K562 (cell line): ENCODE data around the gene IPO11. TPM values are rescaled to one million over a fixed set of nuclear protein-coding genes. Genes with fewer than 3 reads are reported as not detected.

Experiments used
- HLTF ChIP-seq: fragments of 450-650 bp; IDR thresholded peaks from 2 replicates; pipeline ENCODE4 v1.6.1; 2016
- MAFG ChIP-seq: fragments of 450-650 bp; conservative IDR thresholded peaks from 2 replicates; pipeline ENCODE4 v1.6.1; 2016; ENCODE audit warnings: missing genetic modification characterization, missing compliant biosample characterization
- MEF2A ChIP-seq: IDR thresholded peaks from 2 replicates; pipeline ENCODE4 v1.6.1; 2011; ENCODE audit warnings: low read depth, mild to moderate bottlenecking, low read length, moderate library complexity; ENCODE audit not compliant: control insufficient read depth
- RFX1 ChIP-seq: fragments of 450-650 bp; IDR thresholded peaks from 2 replicates; pipeline ENCODE4 v1.6.1; 2016; ENCODE audit warnings: mild to moderate bottlenecking, moderate library complexity
- SAFB ChIP-seq: fragments of 200-400 bp; formaldehyde crosslinking; IDR thresholded peaks from 2 replicates; pipeline ENCODE4 v1.6.1; 2017; ENCODE audit warnings: low read depth, low read length, borderline replicate concordance
- SRSF9 ChIP-seq: fragments of 200-400 bp; formaldehyde crosslinking; IDR thresholded peaks from 2 replicates; pipeline ENCODE4 v1.6.1; 2017; ENCODE audit warnings: low read depth, low read length, borderline replicate concordance
- TARDBP ChIP-seq: fragments of 450-650 bp; IDR thresholded peaks from 2 replicates; pipeline ENCODE4 v1.6.1; 2016
- U2AF1 ChIP-seq: fragments of 200-400 bp; formaldehyde crosslinking; optimal IDR thresholded peaks from 2 replicates; pipeline ENCODE3; 2017; ENCODE audit warnings: mild to moderate bottlenecking, low read depth, low read length, moderate library complexity
- XRCC3 ChIP-seq: fragments of 450-650 bp; IDR thresholded peaks from 2 replicates; pipeline ENCODE4 v1.6.1; 2017; ENCODE audit warnings: mild to moderate bottlenecking, moderate library complexity
- YY1 ChIP-seq, 3 experiments: IDR thresholded peaks; 2 replicates each; pipeline ENCODE4 v1.6.1; 2011; ENCODE audit warnings: low read length in 2 of 3, mild to moderate bottlenecking in 2 of 3, moderate library complexity in 2 of 3, borderline replicate concordance in 1 of 3, control low read depth in 1 of 3, low read depth in 1 of 3; ENCODE audit not compliant: insufficient read depth in 3 of 3, insufficient replicate concordance in 2 of 3, control insufficient read depth in 1 of 3, insufficient read length in 1 of 3; ENCODE audit errors: extremely low read depth in 1 of 3
- ZFX ChIP-seq: sonication (generic); formaldehyde crosslinking; IDR thresholded peaks from 2 replicates; pipeline ENCODE4 v1.8.0; 2022; ENCODE audit warnings: mild to moderate bottlenecking, missing genetic modification reagents, moderate library complexity
- ZNF551 ChIP-seq: fragments of 250-450 bp; sonication (Bioruptor Pico); IDR thresholded peaks from 2 replicates; pipeline ENCODE4 v1.5.0; 2021; ENCODE audit warnings: mild to moderate bottlenecking, moderate library complexity
- polyA plus RNA-seq, 8 experiments: library from polyadenylated mRNA; depleted of rRNA in 4 of 8; stranded (reverse) in 5 of 8; unstranded in 3 of 8; fragments of >200 nt; fragmentation: Nextera tagmentation in 2 of 8; fragmentation: Illumina TruSeq in 1 of 8; extraction: Ambion mirVana in 2 of 8; extraction: Trizol in 1 of 8; gene quantifications; 2 replicates each; pipeline versions ENCODE4 v1.2.1 to v1.2.3, GENCODE V29; 2011 to 2014; ENCODE audit warnings: inconsistent platforms in 1 of 8, missing spikeins in 1 of 8
- total RNA-seq, 7 experiments: library from RNA; depleted of rRNA in 6 of 7; stranded (reverse); fragments of >200 nt in 6 of 7; fragmentation: Illumina TruSeq in 2 of 7; extraction: Trizol in 2 of 7; gene quantifications; 2 replicates each; pipeline versions ENCODE4 v1.2.1 to v1.2.3, GENCODE V29; 2011 to 2021; ENCODE audit warnings: low replicate concordance in 1 of 7
- TF ChIP-seq, protein P1 (sequence below): fragments of 450-650 bp; IDR thresholded peaks from 2 replicates; pipeline ENCODE4 v1.6.1; 2016; ENCODE audit warnings: antibody characterized with exemption
- TF ChIP-seq, protein P2 (sequence below): fragments of 450-650 bp; IDR thresholded peaks from 2 replicates; pipeline ENCODE4 v1.6.1; 2018; ENCODE audit not compliant: partially characterized antibody
- TF ChIP-seq, protein P3 (sequence below), 2 experiments: fragments of 450-650 bp; conservative IDR thresholded peaks; 2 replicates each; pipeline ENCODE4 v1.6.1; 2017; ENCODE audit warnings: mild to moderate bottlenecking in 2 of 2, moderate library complexity in 2 of 2
- TF ChIP-seq, protein P4 (sequence below), 2 experiments: fragments of 250-450 bp in 1 of 2; fragments of 450-650 bp in 1 of 2; sonication (Bioruptor Pico) in 1 of 2; IDR thresholded peaks; 2 replicates each; pipeline versions ENCODE4 v1.6.1 to v1.8.0; 2016 to 2021; ENCODE audit warnings: mild to moderate bottlenecking in 2 of 2, moderate library complexity in 2 of 2, missing compliant biosample characterization in 1 of 2, missing genetic modification characterization in 1 of 2
- TF ChIP-seq, protein P5 (sequence below): sonication (generic); formaldehyde crosslinking; IDR thresholded peaks from 2 replicates; pipeline ENCODE4 v1.8.1; 2023; ENCODE audit warnings: mild to moderate bottlenecking, missing genetic modification reagents

IPO11 gene
- total and polyA plus RNA-seq, 9 of the 15 experiments (the other 6 are each of a cell fraction or from before 2014, with no cell fraction given): 38.7 to 96.0 (median 70.9) TPM

DNA sequence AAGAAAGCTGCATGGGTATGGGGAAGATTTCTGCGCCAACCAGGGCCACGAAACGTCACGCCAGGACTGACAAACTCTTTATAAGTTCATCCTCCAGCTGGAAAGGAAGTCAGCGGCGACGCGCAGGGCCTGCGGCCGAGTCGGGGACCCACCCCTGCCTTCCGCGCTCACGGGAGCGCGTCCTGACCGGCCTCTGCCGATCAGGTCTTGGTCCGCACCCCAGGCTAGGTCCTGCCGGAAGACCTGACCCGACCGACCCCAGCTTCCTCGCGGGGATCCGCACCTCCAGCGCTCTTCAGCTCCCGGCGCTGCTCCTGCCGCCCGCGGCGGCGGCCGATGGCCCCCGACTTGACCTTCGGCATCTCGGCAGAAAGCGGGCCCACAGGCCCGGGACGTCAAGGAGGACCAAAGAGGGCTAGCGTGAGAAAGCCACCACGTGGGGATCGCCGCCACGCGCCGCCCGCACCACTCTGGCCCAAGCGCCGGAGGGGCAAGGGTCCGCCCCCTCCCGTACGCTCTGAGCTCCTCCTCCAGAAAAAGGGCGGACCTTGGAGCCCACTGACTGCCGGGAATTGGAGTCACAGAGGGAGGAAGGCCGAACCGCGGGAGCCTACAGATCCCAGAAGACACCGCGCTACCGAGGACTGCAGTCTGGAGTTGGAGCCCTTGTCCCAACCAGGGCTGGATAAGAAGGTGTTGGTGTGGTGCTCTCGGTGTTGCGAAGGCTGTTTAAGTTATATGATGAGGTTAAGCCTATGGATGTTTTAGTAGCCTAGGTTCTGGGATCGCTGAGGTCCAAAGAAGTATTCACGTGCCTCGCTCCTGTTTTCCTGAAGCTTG is 8.9 kb upstream of the IPO11 start, which contains the start of gene DIMT1 (continued):
- TF ChIP-seq, protein P1, sequence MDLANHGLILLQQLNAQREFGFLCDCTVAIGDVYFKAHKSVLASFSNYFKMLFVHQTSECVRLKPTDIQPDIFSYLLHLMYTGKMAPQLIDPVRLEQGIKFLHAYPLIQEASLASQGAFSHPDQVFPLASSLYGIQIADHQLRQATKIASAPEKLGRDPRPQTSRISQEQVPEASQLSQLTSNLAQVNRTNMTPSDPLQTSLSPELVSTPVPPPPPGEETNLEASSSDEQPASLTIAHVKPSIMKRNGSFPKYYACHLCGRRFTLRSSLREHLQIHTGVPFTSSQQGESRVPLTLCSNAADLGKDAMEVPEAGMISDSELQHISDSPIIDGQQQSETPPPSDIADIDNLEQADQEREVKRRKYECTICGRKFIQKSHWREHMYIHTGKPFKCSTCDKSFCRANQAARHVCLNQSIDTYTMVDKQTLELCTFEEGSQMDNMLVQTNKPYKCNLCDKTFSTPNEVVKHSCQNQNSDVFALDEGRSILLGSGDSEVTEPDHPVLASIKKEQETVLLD: no peak
- TF ChIP-seq, protein P2, sequence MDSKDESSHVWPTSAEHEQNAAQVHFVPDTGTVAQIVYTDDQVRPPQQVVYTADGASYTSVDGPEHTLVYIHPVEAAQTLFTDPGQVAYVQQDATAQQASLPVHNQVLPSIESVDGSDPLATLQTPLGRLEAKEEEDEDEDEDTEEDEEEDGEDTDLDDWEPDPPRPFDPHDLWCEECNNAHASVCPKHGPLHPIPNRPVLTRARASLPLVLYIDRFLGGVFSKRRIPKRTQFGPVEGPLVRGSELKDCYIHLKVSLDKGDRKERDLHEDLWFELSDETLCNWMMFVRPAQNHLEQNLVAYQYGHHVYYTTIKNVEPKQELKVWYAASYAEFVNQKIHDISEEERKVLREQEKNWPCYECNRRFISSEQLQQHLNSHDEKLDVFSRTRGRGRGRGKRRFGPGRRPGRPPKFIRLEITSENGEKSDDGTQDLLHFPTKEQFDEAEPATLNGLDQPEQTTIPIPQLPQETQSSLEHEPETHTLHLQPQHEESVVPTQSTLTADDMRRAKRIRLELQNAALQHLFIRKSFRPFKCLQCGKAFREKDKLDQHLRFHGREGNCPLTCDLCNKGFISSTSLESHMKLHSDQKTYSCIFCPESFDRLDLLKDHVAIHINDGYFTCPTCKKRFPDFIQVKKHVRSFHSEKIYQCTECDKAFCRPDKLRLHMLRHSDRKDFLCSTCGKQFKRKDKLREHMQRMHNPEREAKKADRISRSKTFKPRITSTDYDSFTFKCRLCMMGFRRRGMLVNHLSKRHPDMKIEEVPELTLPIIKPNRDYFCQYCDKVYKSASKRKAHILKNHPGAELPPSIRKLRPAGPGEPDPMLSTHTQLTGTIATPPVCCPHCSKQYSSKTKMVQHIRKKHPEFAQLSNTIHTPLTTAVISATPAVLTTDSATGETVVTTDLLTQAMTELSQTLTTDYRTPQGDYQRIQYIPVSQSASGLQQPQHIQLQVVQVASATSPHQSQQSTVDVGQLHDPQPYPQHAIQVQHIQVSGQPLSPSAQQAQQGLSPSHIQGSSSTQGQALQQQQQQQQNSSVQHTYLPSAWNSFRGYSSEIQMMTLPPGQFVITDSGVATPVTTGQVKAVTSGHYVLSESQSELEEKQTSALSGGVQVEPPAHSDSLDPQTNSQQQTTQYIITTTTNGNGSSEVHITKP: peak; percentile 34
- TF ChIP-seq ZNF551: no peak
- TF ChIP-seq, protein P3, sequence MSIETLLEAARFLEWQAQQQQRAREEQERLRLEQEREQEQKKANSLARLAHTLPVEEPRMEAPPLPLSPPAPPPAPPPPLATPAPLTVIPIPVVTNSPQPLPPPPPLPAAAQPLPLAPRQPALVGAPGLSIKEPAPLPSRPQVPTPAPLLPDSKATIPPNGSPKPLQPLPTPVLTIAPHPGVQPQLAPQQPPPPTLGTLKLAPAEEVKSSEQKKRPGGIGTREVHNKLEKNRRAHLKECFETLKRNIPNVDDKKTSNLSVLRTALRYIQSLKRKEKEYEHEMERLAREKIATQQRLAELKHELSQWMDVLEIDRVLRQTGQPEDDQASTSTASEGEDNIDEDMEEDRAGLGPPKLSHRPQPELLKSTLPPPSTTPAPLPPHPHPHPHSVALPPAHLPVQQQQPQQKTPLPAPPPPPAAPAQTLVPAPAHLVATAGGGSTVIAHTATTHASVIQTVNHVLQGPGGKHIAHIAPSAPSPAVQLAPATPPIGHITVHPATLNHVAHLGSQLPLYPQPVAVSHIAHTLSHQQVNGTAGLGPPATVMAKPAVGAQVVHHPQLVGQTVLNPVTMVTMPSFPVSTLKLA (conservative IDR thresholded peaks at IDR 0.05): peak; percentile 99
- TF ChIP-seq XRCC3: no peak
- TF ChIP-seq ZFX (CRISPR knock-in tag): peak; percentile 94
- TF ChIP-seq RFX1: no peak
- peak; percentile 50; the same call in 1 of the 2 replicates for TF ChIP-seq SAFB
- 0 out of 2 replicates have a peak, but pooled peaks have one; percentile 60 for TF ChIP-seq TARDBP
- TF ChIP-seq, protein P4, sequence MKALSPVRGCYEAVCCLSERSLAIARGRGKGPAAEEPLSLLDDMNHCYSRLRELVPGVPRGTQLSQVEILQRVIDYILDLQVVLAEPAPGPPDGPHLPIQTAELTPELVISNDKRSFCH (CRISPR knock-in tag; IDR thresholded peaks at IDR 0.05): no peak
- TF ChIP-seq, protein P4 (tag; IDR thresholded peaks at IDR 0.05): peak; percentile 78; the same call in 1 of the 2 replicates
- no peak for TF ChIP-seq HLTF
- no peak for TF ChIP-seq MEF2A
- TF ChIP-seq YY1 (IDR thresholded peaks at IDR 0.05; ENCODE audit: borderline replicate concordance in 1 of 3, control insufficient read depth in 1 of 3, extremely low read depth in 1 of 3, insufficient read depth in 3 of 3, insufficient read length in 1 of 3, insufficient replicate concordance in 2 of 3, low read depth in 1 of 3, low read length in 2 of 3): peak in 2 of 3 experiments; percentile 62 to 77
- TF ChIP-seq U2AF1: peak; percentile 42
- TF ChIP-seq, protein P5, sequence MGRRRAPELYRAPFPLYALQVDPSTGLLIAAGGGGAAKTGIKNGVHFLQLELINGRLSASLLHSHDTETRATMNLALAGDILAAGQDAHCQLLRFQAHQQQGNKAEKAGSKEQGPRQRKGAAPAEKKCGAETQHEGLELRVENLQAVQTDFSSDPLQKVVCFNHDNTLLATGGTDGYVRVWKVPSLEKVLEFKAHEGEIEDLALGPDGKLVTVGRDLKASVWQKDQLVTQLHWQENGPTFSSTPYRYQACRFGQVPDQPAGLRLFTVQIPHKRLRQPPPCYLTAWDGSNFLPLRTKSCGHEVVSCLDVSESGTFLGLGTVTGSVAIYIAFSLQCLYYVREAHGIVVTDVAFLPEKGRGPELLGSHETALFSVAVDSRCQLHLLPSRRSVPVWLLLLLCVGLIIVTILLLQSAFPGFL (CRISPR knock-in tag): no peak
- 0 out of 2 replicates have a peak, but pooled peaks have one; percentile 16 for TF ChIP-seq MAFG (tag)
- no peak for TF ChIP-seq SRSF9
